D721Med (cell line): Measurements from ENCODE around the gene UBASH3B.

Experiments
- DNase-seq: peaks from one replicate; pipeline ENCODE4 v3.0.0; 2011; ENCODE audit warnings: low spot score; ENCODE audit not compliant: insufficient read length
- FAIRE-seq: peaks from 2 replicates; lab custom pipeline; 2011; peaks lifted over from hg19 to GRCh38; lab: Jason Lieb, UNC
- TF ChIP-seq, protein P1 (sequence below): IDR thresholded peaks from 2 replicates; pipeline ENCODE4 v1.5.1; 2012; ENCODE audit warnings: mild to moderate bottlenecking, control low read depth; ENCODE audit not compliant: insufficient read depth; ENCODE audit errors: missing control alignments

UBASH3B gene

DNA sequence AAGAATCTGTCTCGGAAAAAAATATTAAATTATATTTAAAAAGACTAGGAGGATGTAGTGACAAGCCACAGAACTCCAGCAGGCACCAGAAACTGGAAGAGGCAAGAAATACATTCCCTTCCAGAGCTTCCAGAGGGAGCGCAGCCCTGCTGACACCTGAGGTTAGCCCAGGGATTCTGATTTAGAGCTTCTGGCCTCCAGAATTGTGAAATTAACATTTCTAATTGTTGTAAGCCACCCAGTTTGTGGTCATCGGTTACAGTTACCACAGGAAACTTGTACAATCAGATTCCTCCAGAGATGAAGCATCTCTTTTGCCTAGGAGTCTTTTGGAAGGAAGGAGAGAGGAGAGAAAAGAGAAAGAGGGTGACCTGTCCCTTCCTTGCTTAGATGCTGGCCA, 6.4 kb upstream of the UBASH3B start:
- DNase-seq = no peak
- no peak for FAIRE-seq
- TF ChIP-seq, protein P1, sequence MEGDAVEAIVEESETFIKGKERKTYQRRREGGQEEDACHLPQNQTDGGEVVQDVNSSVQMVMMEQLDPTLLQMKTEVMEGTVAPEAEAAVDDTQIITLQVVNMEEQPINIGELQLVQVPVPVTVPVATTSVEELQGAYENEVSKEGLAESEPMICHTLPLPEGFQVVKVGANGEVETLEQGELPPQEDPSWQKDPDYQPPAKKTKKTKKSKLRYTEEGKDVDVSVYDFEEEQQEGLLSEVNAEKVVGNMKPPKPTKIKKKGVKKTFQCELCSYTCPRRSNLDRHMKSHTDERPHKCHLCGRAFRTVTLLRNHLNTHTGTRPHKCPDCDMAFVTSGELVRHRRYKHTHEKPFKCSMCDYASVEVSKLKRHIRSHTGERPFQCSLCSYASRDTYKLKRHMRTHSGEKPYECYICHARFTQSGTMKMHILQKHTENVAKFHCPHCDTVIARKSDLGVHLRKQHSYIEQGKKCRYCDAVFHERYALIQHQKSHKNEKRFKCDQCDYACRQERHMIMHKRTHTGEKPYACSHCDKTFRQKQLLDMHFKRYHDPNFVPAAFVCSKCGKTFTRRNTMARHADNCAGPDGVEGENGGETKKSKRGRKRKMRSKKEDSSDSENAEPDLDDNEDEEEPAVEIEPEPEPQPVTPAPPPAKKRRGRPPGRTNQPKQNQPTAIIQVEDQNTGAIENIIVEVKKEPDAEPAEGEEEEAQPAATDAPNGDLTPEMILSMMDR = no peak

- FAIRE-seq = no peak
- no peak for DNase-seq
- TF ChIP-seq, protein P1 = no peak
Observed at GRCh38 chr11:122650619-122651018, 4.9 kb upstream of the UBASH3B start.

GRCh38 chr11:122652495-122652894, 3.0 kb upstream of the UBASH3B start:
- TF ChIP-seq, protein P1 = no peak
- DNase-seq (no peak), FAIRE-seq (no peak)

DNA sequence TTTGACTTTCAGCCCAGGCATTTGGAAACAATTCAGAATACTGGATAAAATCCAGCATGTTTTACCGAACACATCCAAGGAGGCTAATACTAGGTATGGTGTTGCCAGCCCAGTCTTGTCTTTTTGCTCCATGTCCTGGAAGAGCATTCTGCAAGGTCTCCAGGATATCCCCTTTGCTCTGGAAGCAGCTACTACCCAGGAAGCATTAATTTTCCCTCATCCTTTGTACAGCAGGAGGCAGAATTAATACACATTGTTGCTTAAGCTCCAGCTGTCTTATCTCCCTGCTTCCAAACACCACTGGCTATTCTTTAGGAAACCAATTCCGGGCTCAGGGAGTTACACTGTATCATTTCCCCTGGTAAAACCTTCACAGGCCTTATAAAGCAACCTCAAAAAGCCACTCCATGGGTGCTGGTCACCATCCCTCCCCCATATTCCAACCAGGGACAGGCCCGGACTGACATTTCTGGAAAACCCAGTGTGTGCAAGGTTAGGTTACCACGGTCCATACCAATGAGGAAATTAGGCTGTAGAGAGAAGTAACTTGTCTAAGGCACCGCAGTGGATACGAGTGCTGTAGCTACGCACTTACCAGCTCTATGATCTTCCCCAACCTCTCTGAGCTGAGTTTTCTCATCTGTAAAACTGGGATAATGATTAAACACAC, 1.5 kb upstream of the UBASH3B start:
- TF ChIP-seq, protein P1 = no peak
- FAIRE-seq = no peak
- no peak for DNase-seq

- DNase-seq = no peak
- no peak for FAIRE-seq
- TF ChIP-seq, protein P1 = no peak
Observed at GRCh38 chr11:122656073-122656630, 630 bp downstream of the UBASH3B start.

DNA sequence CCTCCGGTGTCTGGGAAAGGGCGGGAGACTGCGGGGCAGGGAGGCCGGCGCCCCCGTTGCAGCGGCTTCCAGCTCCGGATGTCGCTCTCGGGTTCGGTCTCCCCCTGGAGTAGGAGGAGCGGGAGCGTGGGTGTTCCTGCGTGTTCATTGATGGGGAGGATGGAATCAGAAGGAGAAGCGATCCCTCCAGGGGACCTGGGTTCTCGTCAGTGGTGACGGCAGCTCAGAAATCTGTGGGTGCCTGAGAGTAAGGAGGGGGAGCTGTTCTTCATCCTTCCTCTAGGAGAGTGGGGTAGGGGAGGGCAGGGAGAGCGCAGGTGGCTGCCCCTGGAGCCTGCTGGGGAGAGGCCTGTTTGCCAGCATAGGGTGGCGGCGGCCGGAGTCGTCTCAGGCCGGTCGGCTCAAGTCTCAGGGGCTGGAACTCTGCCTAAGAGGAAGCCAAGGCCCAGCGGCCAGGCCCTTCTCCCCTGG, 1.1 kb downstream of the UBASH3B start:
- FAIRE-seq (no peak), DNase-seq (no peak)
- TF ChIP-seq, protein P1 = no peak
